HG03565 (cell line): ENCODE results near the gene ENDOG.
A peak's percentile ranks its signal among the peaks of the same experiment; 100 is the strongest.
"Not testable (repeated sequence)": the region's sequence is repeated elsewhere in the genome, so short reads cannot be mapped to it uniquely, and the experiment has no call there.

Experiments used
- ATAC-seq: cut with Tn5 transposase; IDR thresholded peaks from one replicate; pipeline ENCODE4 v1.9.1; 2021; ENCODE audit warnings: mild to moderate bottlenecking, moderate library complexity; ENCODE audit not compliant: unreplicated experiment

The ENDOG gene

GRCh38 chr9:128818099-128818838, at the start of gene ENDOG:
ENDOG (plus strand) TSS chr9:128818500; CDS start chr9:128818685, 185 bp downstream.
- peak; percentile 81 for ATAC-seq

DNA sequence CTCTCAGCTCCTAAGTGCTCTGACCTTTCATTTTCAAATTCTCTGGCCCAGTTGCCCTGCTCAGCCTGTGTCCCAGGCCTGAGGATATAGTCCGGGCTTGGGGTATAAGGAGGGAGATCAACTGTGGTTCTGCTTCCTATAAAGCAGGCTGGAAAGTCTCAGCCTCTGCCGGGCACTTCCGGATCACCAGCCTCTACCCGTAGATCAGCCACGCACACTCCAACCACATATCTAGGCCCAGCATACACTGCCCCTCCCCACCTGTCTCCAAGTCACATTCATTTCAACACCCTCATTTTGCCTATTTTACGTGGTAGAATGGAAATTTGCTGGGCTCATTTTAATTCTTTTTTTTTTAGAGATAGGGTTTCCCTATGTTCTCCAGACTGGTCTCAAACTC, 49.7 kb upstream of the ENDOG start:
- no peak for ATAC-seq

DNA sequence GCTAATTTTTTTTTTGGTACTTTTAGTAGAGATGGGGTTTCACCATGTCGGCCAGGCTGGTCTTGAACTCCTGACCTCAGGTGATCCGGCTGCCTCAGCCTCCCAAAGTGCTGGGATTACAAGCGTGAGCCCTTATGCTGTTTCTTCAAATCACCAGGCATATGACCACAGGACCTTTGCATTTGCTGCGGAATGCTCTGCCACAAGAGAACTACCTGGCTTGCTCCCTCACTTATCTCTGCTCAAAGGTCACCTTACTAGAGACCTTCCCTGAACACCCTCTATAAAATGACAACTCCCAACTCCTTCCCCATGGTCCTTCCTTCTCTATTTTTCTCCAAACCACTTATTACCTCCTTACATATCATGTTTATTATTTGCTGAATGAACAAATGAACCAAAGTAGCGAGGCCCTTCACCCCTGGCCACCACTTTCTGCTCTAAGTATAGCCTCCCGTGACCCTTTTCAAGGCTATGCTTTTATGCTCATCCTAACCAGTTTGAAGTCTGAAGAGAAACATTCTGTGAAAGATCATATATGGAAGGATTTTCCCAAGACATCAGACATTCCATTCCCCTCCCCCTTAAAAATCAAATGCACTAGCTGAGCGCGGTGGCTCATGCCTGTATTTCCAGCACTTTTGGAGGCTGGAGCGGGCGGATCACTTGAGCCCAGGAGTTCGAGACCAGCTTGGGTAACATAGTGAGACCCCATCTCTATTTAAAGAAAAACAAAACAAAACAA, 47.8 kb upstream of the ENDOG start:
- no peak for ATAC-seq

GRCh38 chr9:128771094-128771721, 47.1 kb upstream of the ENDOG start:
- peak; percentile 22 for ATAC-seq

GRCh38 chr9:128771745-128772519, 46.4 kb upstream of the ENDOG start, which contains the start of gene ZER1:
ZER1 (minus strand) TSS chr9:128771927; CDS start chr9:128755565, 16,362 bp downstream.
- ATAC-seq, result peak; percentile 83

DNA sequence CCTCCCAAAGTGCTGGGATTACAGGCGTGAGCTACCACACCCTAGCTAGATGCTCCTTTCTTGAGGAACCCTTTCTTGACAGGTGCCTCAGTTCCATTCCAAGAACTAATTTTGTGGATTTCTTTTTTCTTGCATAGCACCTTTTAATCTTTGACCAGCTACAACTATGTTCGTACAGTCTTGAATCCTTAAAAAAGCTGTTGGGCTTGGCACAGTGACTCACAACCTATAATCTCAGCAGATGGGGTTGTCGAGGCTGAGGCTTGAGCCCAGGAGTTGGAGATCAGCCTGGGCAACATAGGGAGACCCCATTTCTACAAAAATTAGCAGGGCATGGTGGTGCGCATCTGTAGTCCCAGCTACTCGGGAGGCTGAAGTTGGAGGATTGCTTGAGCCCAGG, 45.3 kb upstream of the ENDOG start:
- ATAC-seq, result no peak

DNA sequence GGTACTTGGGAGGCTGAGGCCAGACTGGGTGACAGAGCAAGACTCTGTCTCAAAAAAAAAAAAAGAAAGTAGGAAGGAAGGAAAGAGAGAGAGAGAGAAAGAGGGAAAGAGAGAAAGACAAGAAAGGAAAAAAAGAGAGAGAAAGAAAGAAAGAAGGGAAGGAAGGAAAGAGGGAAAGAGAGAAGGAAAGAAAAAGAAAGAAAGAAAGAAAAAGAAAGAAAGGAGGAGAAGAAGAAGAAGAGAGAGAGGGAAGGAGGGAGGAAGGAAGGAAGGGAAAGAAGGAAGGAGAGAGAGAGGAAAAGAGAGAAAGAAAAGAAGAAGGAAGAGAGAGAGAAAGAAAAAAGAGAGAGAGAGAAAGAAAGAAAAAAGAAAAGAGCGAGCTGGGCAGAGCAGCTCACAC, 43.5 kb upstream of the ENDOG start:
- ATAC-seq, result no peak

DNA sequence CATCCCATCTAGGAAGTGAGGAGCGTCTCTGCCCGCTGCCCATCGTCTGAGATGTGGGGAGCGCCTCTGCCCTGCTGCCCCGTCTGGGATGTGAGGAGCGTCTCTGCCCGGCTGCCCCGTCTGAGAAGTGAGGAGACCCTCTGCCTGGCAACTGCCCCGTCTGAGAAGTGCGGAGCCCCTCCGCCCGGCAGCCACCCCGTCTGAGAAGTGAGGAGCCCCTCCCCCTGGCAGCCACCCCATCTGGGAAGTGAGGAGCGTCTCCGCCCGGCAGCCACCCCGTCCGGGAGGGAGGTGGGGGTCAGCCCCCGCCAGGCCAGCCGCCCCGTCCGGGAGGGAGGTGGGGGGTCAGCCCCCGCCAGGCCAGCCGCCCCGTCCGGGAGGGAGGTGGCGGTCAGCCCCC, 38.2 kb upstream of the ENDOG start:
- not testable (repeated sequence) for ATAC-seq

GRCh38 chr9:128781187-128782070, 36.9 kb upstream of the ENDOG start:
- ATAC-seq, result no peak

DNA sequence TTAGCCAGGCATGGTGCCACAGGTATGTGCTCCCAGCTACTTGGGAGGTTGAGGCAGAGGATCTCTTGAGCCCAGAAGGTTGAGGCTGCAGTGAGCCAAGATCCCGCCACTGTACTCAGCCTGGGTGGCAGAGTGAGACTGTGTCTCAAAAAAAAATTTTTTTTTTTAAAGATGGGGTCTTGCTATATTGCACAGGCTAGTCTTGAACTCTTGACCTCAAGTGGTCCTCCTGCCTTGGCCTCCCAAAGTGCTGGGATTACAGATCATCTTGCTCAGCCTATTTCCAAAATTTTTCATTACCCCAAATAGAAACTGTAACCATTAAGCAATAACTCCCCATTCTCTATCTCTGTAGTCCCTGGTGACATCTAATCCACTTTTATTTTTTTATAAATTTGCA, 35.6 kb upstream of the ENDOG start:
- ATAC-seq, result no peak

- ATAC-seq, result no peak
Measured at GRCh38 chr9:128785427-128785826, 32.9 kb upstream of the ENDOG start.

DNA sequence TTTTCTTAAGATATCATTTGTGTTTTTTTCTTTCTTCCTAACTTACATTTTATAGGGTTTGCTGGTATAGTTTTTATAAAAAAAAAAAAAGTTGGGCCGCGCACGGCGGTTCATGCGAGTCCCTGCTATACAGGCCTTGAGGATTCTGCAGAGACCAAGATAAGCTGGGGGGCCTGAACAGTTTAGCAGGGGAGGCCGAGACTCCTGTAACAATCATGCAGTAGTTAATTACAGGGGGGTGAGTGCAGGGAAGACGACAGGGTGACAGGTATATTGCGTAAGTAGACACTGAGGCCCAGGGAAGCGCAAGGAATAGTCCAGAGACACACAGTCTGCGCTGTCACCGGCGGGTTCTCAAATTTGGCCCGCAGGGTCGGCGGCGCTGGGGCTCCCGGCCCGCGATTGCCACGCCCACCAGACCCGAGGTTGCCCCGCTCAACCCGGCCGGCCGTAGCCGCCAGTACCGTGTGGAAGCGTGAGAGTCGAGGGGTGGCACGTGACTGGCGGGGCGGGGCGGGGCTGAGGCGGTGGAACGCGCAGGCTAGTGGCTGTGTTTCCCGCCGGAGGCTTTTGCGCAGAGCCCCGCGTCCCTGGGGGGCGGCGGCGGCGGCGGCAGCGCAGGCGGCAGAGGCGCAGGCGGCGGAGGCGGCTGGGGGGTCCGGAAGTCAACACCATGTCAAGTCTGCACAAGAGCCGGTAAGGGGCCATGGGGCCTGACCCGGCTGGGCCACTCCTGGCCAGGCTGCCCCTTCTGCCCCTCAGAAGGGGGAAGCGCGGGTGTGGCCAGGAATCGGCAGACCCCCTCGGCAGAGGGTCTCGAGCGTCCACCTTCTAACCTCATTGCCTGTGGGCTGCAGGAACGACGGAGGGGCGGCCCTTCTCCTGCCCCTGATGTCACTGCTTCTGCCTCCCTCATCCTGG, 31.4 kb upstream of the ENDOG start, which contains the start of gene TBC1D13:
TBC1D13 (plus strand) TSS at position 573 of the 921 bp plus-strand sequence; CDS start at position 674, 101 bp downstream.
- ATAC-seq, result peak; percentile 72

- ATAC-seq, result no peak
Measured at GRCh38 chr9:128787659-128788058, 30.6 kb upstream of the ENDOG start.

GRCh38 chr9:128788445-128788844, 29.9 kb upstream of the ENDOG start:
- no peak for ATAC-seq

- no peak for ATAC-seq
Measured at GRCh38 chr9:128790536-128790935, 27.8 kb upstream of the ENDOG start.

- ATAC-seq, result no peak
Measured at GRCh38 chr9:128792134-128792533, 26.2 kb upstream of the ENDOG start.

DNA sequence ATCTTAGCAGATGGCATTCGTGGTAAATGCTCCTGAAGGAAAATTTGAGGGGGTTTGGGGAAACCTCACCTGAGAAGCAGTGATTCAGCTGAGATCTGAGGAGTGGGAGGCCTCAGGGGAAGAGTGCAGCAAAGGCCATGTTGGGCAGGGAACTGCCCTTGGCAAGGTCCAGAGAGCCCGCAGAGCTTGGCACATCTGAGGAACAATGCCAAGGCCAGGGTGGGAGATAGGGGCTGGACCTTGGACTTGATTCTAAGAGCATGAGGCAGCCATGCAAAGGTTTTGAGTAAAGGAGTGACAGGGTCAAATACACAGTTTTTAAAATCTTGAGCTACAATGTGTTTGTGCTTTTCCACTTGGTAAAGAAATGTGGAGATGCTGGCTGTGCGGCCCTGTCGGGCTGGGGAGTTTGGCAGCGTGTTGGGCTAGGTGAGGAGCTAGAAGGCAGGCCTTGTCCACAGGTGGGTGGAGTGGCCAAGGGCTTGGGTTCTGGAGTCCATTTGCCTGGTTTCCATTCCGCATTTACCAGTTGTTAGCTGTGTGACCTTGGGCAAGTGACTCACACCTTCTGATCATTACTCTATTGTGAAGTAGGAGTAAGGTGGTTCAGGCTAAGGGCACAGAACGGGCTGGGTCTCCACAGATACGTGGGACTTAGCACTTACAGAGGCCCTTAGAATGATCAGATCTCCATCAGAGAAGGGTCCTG, 25.2 kb upstream of the ENDOG start:
- no peak for ATAC-seq

DNA sequence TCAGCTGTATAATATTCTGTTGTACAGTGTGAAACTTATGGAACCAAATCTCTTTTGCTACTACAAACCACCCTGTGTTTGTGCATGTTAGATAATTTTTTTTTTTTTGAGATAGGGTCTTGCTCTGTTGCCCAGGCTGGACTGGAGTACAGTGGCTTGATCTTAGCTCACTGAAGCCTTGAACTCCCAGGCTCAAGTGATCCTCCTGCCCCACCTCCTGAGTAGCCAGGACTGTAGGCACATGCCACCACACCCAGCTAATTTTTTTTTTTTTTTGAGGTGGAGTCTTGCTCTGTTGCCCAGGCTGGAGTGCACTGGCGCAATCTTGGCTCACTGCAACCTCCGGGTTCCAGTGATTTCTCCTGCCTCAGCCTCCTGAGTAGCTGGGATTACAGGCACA, 23.3 kb upstream of the ENDOG start:
- ATAC-seq, result not testable (repeated sequence)
